Endometrial microvascular endothelial cells (primary cell): ENCODE measurements around the gene HSPH1. TPM values are rescaled to one million over a fixed set of nuclear protein-coding genes. Genes with fewer than 3 reads are reported as not detected.

Experiments used
- in situ Hi-C: cut with HindIII; loops from 2 replicates; pipeline ENCODE4 v1.10.0; 2017; ENCODE audit warnings: low sequenced_read_pairs, low pct_unique_long_range_greater_than_20kb; ENCODE audit errors: inconsistent ontology term
- total RNA-seq: library from RNA; depleted of rRNA; stranded (reverse); fragments of >200 nt; gene quantifications from one replicate; pipeline ENCODE4 v1.2.3, GENCODE V29; 2015; ENCODE audit errors: inconsistent ontology term

The HSPH1 gene
- total RNA-seq, 1 donor from 2014 or later, result 64.0 TPM

DNA sequence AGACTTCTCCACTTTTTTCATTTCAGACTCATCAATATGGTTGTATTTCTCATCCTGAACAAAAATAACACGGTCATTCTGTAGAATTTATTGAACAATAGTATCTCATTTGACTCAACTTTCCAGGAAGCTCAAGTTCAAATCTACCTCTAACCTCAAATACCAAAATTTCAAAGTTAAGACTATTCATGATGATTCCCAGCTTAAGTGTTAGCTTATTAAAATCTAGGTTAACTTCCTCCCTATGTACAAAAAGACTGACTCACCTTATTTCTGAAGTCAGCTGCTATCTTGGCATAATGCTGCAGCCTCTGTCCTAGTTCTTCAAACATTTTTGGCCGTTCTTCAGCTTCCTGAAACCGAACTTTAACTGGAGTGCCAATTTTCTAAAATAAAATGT, 23.2 kb downstream of the HSPH1 start:
- in situ Hi-C loops, result no loop called here

DNA sequence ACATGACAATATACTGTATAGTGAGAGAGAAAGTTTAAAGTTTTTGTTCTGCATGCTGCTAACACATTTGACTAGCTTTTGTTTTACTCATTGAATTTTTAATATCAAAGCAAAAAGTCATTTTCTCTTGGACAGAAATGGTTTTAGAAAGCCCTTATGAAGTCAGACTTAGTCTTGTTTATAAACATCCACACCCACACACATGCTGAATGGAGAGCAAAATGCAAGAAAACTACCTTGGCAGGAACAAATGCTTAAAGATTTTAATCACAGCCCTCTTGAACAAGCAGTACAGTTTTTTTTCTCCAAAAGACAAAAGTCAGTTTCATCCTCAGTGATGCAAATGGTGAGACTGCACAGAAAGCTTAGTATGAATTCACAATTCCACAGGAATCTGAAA, 25.0 kb downstream of the HSPH1 start:
- in situ Hi-C loops, result no loop called here

DNA sequence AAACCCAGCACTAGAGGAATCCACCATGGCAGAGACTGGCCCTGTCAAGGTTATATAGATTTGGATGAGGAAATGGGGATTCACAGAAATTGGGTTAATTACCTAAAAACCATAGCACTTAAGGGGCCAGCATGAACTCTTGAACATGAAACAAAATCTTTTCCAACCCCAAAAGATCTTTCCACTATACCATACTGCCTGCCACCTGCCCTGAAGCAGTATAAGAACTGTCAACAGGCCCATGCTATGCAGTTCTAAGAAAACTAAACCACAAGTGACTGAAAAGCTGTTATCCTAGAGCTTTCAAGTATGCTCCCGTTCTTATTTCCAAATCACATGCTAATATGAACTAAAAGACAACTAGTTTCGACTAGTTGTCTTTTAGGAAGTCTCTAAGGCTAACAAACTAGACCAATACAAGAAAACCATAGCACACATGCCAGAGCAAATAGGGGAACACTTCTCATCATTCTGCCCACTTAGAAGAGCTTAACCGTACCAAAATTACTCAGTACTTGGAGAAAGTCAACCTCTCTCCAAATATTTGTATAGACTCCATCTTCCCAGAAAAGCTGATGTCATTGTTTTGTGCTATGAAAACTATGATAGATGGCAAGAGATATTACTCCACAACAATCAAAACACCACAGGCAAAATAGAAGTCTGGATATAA, 27.5 kb downstream of the HSPH1 start:
- in situ Hi-C loops, result no loop called here

DNA sequence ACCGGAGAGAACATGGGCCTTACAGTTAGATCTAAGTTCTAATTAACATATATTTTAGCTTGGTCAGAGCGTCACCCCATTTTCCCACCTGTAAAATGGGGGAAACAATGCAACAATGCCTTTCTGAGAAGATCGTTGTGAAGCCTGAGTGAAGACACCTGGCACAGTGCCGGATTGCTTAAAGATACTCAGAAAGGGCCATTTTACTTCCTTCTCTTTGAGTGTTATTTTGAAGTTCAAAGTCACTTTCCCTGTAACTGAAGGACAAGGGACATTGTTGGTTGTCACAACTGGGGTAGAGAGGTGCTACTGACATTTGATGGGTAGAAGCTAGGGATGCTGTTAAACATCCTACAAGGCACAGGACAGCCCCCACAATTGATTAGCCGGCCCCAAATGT, 28.1 kb downstream of the HSPH1 start:
- in situ Hi-C loops, result no loop called here

DNA sequence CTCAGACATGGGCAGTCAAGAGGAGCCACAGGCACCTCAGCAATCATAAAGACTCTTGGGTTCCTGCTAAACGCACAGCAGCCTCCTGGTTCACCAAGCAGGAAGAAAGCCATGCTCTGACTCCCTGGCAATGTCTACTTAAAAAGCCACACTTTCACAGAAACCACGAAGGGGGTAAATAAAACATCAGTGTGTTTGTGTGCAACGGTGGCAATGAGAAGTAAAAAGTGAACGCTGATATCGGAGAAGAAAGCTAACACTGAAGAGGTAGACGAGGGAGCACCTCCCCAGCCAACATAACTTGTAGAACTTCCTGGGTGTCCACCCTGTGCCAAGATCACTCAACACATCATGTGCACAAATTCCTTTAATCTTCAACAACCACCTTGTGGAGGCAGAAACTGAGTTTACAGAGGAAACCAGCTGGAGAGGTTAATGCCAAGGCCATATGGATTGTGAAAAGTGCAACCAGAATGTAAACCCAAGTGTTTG, 30.2 kb downstream of the HSPH1 start:
- in situ Hi-C loops, result no loop called here

DNA sequence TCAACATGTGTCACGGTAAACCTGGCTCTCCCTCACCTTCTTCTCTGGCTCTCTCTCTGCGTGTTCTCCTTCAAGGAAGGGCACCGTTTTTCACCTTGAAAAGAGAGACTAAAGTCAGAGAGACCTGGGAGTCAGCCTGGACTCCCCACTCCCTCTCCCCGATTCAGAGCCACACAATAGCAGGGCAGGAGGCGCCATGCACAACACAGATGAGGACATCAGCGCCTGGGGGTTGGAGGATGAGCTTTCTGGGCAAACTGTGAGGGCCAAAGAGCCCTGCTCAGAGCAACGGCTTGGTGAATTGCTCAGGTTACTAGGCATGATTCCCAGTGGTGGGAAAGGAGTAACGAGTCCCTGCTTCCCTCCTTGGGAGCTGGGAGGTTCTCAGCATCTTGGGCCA, 32.3 kb downstream of the HSPH1 start:
- in situ Hi-C loops, result no loop called here

DNA sequence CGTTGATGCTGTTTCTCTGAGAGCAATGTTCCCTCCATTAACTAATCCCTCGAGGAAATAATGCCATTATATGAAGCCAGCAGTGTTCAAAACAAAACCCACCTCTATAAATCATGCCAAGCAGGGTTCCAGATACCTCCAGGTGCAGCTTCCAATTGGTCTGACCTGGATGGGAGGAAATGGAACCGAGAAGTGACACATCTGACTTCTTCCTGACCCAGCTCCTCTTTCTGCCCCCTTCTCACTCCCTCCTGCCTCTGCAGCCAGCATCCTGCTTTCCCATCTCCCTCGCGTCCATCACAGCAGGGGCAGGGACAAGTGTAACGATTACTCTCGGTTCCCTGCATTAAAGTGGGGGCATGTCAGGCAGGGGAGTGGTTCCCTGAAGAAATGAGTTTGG, 37.5 kb downstream of the HSPH1 start:
- in situ Hi-C loops, result no loop called here

DNA sequence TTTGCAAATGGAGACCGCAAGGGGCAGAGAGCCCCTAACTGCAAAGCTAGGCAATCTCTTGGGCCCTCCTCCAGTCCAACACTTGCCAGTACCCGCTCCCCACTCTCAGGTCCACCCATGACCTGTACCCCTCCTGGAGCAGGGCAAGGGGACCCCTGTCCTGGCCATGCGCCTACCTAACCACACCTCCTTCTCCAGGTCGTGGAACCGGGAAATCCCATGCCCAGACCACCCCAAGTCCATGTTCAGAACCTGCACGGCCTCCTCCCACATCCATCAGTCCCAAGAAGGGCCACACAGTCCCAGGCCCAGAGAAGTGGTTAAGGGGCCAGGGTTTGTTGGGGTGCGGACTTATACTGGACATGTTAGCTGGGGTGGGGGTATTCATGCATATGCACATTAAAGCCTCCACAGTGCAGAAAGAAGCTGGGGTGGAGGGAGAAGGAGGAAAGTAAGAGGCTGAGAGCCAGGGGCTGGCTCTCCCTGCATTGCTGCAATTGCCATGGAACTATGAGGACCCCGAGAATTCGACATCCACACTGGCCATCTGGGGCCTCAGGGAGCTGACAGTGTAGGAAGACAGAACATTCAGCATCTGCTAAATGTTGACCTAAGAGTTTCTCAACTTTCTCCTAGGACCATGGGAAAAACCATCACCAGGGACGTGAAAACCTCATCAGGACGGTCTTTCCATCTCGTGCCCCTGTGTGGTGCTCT, 39.0 kb downstream of the HSPH1 start:
- in situ Hi-C loops, result no loop called here

DNA sequence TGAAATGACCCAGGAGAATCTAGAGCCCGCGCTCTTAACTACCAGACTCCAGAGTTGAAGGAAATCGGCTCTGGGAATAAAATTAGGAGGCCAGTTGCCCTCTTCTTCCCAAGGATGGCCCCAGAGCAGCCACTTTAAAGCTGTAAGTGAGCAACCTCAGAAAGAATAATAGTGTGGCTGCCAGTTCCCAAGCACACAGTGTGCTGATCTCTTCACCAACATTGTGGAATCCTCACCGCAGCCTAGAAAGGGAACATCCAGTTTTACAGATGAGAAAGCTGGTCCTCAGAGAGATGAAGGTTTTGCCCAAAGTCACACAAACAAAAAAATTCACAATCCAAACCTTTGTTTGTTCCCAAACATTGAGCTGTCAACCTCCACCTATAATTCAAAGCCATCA, 39.6 kb downstream of the HSPH1 start:
- in situ Hi-C loops, result no loop called here

DNA sequence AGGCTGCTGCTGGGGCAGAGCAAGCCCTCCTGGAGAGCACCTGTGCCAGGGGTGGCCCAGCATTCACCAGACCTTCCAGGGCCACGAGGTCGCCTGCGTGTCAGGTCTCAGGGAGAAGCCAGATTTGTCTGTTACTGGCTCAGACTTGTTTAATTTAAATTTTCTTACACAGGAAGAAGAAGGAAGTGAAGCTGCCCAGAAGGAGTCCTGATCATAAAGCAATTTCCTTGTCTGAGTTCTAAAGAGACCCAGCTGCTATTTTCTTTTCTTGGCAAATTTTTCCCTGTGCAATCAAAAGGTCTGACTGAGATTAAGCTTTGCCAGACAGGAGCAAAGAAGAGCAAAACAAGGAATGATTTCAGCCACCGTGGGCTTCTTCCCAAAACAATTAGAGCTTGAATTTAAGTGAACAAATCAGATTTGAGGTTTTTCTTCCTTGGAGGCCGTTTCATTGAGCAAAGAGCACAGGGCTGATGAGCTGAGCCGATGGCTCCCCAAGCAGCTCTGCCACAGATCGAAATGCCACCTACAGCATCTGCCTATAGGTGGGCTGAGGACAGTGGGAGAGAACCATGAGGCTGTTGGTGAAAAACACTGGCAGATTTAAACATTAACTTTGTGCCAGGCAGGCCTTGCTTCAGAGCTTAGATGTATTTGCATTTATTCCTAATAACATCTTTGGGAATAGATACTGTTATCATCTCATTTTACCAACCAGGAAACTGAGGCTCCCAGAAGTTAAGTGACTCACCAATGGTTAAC, 40.1 kb downstream of the HSPH1 start:
- in situ Hi-C loops, result no loop called here

DNA sequence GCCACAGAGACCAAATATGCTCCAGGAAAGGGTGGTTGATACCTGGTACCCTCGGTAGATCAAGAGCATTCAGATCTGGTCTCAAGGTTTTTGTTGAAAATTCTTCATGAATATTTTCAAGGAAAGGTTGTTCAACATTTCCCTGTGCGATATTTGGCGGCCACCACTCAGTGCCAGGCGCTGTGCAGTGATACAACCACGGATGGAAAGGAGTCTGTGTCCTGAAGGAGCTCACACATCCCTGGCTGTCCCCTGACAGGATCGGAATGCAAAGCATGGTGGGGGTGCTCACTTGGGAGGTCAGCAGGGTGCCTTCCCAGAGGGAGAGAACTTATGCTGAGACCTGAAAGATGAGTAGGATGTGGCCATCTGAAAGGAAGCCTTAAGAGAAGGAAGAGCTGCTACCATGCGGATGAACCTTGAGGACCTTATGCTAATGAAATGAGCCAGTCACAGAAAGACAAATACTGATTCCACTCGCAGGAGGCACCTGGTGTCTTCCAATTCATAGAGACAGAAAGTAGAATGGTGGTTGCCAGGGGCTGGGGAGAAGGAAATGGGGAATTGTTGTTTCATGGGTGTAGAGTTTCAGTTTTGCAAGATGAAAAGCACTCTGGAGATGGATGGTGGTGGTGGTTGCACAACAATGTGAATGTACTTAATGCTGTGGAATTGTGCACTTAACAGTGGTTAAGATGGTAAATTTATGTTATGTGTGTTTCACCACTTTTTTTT, 41.6 kb downstream of the HSPH1 start:
- in situ Hi-C loops, result no loop called here

DNA sequence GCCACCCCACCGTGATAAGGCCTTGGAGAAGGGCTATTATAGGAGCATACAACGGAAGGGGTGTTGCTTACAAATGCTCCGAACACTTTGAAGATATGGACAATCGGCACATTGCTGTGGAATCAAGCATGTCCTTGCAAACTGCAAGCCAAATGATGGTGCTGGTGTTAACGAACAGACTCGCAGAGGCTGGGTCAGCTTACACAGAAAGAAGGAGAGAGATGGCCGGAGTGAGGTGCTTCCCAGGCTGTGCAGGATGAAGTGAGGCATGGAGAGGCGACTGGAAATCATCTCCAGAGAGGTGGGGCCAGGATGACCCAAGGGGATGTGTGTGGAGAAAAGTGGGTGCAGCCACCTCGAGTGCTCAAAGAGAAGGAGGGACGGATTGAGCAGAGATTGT, 42.2 kb downstream of the HSPH1 start:
- in situ Hi-C loops, result no loop called here

DNA sequence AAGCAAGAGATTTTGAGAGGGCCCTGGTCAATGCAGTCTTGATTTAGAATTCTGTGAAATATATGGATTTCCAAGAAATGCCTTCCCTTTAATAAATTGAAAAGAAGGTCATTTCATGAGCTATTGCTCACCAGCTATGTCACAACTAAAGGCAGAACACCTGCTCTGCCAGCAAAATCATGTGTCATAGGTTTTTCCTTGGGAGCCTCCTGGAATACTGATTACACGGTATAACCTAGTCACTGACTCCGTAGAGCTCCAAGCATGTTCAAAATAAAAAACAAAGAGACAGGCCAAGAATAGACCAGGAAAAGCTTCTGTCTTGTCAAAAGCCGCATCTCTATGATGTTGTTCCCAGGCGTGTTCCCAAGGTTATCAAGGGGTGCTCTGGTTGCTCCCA, 45.5 kb downstream of the HSPH1 start:
- in situ Hi-C loops, result no loop called here

DNA sequence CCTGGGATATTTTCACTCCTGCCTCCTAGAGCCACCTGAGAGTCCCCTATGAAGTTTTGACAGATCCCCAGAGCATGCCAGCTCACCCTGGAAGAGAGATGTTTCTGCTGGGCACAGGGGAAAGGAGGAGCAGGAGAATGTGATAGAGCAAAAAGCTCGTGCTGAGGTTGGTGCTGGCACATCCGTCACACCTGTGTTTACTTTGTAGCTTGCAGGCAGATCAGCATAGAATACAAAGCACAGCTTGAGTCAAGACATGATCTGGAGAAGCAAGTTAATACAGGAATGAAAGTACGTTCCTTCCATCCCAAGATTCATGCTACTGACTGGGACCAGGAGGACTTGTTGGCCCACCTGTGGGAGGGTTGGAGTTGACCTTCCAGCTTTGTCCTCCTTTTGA, 46.1 kb downstream of the HSPH1 start:
- in situ Hi-C loops, result no loop called here

DNA sequence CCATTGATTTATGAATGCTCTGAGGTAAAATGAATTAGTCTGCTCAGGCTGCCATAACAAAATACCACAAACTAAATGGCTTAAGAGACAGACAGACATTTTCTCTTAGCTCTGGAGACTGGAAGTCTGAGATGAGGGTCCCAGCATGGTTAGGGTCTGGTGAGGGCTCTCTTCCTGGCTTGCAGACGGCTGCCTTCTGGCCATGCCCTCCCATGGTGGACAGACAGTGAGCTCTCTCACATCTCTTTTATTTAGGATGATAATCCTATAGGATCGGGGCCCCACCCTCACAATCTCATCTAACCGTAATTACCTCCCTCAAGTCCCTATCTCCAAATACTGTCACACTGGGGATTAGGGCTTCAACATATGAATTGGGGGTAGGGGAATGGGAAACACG, 47.1 kb downstream of the HSPH1 start:
- in situ Hi-C loops, result no loop called here

DNA sequence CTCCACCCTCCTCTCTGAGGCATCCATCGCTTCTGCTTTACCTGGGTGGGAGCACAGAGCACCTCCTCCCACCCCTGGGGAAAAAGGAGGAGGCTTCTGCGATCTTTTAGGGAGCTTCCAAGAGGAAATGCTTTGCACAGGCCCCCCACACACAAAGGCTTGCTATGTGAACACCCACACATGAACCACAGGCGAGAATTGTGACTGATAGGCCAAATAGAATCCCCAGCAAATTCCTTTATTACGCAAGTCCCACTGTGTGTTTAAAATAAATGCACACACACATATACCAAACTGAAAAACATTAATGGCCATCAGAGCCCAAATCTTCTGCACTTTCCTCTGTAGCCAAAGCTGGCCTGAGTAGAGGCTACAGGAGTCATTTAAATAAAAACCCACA, 50.6 kb downstream of the HSPH1 start:
- in situ Hi-C loops, result no loop called here

DNA sequence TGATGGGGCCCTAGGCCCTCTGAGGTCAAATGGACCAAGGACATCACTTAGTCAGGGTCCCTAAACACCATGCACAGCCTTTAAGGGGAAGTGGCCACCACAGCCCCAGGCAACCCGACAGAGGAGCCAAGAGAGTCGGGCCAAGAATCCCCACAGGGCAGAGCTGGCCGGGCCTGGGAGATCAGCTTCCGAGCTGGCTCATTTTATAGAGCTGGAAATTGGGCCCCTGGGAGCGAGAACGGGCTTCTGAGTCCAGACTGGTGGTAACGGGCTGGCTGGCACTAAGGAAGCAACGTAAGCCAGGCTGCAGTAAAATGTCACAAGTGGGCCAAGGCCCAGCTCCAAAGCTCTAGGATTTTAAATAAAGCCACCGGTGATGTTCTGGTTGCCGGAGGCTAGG, 51.1 kb downstream of the HSPH1 start:
- in situ Hi-C loops, result no loop called here

DNA sequence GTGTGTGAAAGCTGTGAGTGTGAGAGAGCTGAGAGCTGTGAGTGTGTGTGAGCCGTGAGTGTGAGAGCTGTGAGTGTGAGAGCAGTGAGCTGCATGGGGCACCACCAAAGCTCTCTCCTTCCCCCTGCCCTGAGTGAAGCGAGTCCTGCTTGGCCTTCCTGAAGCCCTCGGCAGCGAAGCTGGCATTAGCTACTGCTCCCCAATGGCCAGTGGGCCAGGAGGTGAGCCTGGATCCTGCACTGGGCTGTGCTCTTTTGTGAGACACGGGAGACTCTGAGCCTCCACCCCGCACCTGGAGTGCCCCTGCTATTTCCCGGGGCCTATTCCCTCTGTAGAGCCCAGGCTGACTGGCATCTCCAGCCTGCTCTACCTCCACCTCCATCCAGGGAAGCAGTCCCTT, 51.5 kb downstream of the HSPH1 start:
- in situ Hi-C loops, result no loop called here

DNA sequence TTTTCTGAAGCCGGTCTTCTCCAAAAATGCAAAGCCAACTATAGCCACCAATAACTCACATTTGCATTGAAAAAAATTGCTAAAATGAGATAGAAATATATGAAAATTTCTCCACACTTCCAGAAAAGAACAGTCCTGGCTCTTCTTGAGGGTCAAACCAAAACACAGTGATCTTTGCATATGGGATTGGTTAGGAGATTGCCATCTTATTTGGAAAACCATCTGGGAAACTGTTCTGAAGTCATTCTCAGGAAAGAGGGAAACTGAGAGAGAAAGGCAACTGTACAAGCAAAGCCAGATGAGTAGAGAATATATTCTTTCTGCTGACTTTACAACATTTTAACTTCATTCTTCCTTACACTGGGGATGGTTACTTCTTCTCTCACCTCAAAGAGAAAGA, 54.6 kb downstream of the HSPH1 start:
- in situ Hi-C loops, result no loop called here
